Measurements from ENCODE around the gene ASPSCR1. TPM values are rescaled to one million over a fixed set of nuclear protein-coding genes. Genes with fewer than 3 reads are reported as not detected.

The ASPSCR1 gene
- total and polyA plus RNA-seq, 2 of the 13 experiments (the other 11 are each of a cell fraction or from before 2014, with no cell fraction given), result 274 to 314 TPM

- Histone ChIP-seq H3K27me3 (ENCODE audit: control insufficient read depth in 1 of 2, insufficient read depth in 2 of 2, low read length in 2 of 2) (no peaks in the 10 kb centered on the region; a peak in 1 of 5 replicates), H3K36me3 (replicated peaks in 1 of 2; ENCODE audit: control insufficient read depth in 1 of 2, insufficient read depth in 2 of 2, low read length in 2 of 2) (peaks cover 2% of the 10 kb centered on the region in 2 experiments; a peak in 4 of 5 replicates), H3K9ac (ENCODE audit: insufficient read depth, low read depth, low read length) (peak overlapping the region; percentile 79), H3K27ac (ENCODE audit: extremely low read length, insufficient read depth, low read length) (peak overlapping the region; percentile 61), H3K4me1 (ENCODE audit: insufficient read depth, low read length) (peaks cover 62% of the 10 kb centered on the region), H3K4me2 (ENCODE audit: low read depth, low read length) (peak overlapping the region; percentile 93), H2AFZ (ENCODE audit: low read length) (no peak overlapping the region), H4K20me1 (ENCODE audit: insufficient read depth, low read length) (no peaks in the 10 kb centered on the region; the same call in 1 of the 2 replicates), H3K9me3 (ENCODE audit: low read length) (no peaks in the 10 kb centered on the region), H3K79me2 (ENCODE audit: insufficient read depth, low read length) (peaks cover 41% of the 10 kb centered on the region), H3K4me3 (replicated peaks in 1 of 3; ENCODE audit: insufficient read depth in 1 of 3, low read depth in 2 of 3, low read length in 3 of 3) (peak overlapping the region; percentile 80 to 90 (median 86))
- BruUV-seq (replicated peaks), result no TSS peak
- DNase-seq (ENCODE audit: low spot score), result no peak
- peak; percentile 3 for ATAC-seq
- intact Hi-C loops (cut with micrococcal nuclease; ENCODE audit: unreplicated experiment) (loop anchor here (1.0 to 5.0 kb wide), 3 partner anchors 14 to 156 kb away; partner anchors contain the start of gene DCXR), in situ Hi-C loops (cut with HindIII; ENCODE audit: extremely low pct_ligation_motif_present, low pct_unique_long_range_greater_than_20kb) (loop anchor here (5.0 kb wide), 1 partner anchor 66 kb away; no protein-coding TSS in a partner anchor)
- ChIA-PET POLR2A (interaction anchor here (0.7 to 14.1 kb wide), 30 partner anchors 8 to 297 kb away, joined by 3 to 470 read pairs (median 8); partner anchors contain the start of genes ARHGDIA, DCXR, FASN and MAFG), CTCF (ENCODE audit: low intra/inter-chr PET ratio, low total read pairs) (interaction anchor here (6.8 kb wide), 1 partner anchor 63 kb away, joined by 181 read pairs; the partner anchor contains the start of gene NOTUM)
- FAIRE-seq, result no peak
- under 1% methylated on average over 36 of the region's 55 CpGs for whole genome bisulfite sequencing (ENCODE audit: low lambda C conversion rate)
- TF ChIP-seq MED13 (CRISPR knock-in tag; IDR thresholded peaks at IDR 0.05) (0 out of 2 replicates have a peak, but pooled peaks have one; percentile 35), GTF2F1 (IDR thresholded peaks at IDR 0.05; ENCODE audit: low read length) (no peak), SP2 (CRISPR knock-in tag; IDR thresholded peaks at IDR 0.05) (no peak), KLF13 (CRISPR knock-in tag; IDR thresholded peaks at IDR 0.05) (no peak), BHLHE40 (IDR thresholded peaks at IDR 0.05; ENCODE audit: low read length) (no peak), TAF1 (CRISPR knock-in tag; IDR thresholded peaks at IDR 0.05) (peak; percentile 54; the same call in 1 of the 2 replicates), HNRNPL (IDR thresholded peaks at IDR 0.05; ENCODE audit: low read depth, low read length) (0 out of 2 replicates have a peak, but pooled peaks have one; percentile 38), SNAPC4 (CRISPR knock-in tag; IDR thresholded peaks at IDR 0.05) (no peak)
- TF ChIP-seq, protein P1, sequence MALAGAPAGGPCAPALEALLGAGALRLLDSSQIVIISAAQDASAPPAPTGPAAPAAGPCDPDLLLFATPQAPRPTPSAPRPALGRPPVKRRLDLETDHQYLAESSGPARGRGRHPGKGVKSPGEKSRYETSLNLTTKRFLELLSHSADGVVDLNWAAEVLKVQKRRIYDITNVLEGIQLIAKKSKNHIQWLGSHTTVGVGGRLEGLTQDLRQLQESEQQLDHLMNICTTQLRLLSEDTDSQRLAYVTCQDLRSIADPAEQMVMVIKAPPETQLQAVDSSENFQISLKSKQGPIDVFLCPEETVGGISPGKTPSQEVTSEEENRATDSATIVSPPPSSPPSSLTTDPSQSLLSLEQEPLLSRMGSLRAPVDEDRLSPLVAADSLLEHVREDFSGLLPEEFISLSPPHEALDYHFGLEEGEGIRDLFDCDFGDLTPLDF (CRISPR knock-in tag; IDR thresholded peaks at IDR 0.05), result no peak
- TF ChIP-seq, protein P2, sequence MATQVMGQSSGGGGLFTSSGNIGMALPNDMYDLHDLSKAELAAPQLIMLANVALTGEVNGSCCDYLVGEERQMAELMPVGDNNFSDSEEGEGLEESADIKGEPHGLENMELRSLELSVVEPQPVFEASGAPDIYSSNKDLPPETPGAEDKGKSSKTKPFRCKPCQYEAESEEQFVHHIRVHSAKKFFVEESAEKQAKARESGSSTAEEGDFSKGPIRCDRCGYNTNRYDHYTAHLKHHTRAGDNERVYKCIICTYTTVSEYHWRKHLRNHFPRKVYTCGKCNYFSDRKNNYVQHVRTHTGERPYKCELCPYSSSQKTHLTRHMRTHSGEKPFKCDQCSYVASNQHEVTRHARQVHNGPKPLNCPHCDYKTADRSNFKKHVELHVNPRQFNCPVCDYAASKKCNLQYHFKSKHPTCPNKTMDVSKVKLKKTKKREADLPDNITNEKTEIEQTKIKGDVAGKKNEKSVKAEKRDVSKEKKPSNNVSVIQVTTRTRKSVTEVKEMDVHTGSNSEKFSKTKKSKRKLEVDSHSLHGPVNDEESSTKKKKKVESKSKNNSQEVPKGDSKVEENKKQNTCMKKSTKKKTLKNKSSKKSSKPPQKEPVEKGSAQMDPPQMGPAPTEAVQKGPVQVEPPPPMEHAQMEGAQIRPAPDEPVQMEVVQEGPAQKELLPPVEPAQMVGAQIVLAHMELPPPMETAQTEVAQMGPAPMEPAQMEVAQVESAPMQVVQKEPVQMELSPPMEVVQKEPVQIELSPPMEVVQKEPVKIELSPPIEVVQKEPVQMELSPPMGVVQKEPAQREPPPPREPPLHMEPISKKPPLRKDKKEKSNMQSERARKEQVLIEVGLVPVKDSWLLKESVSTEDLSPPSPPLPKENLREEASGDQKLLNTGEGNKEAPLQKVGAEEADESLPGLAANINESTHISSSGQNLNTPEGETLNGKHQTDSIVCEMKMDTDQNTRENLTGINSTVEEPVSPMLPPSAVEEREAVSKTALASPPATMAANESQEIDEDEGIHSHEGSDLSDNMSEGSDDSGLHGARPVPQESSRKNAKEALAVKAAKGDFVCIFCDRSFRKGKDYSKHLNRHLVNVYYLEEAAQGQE (IDR thresholded peaks at IDR 0.05; ENCODE audit: borderline replicate concordance in 1 of 2, low read depth in 1 of 2, low read length in 2 of 2), result no peak
- TF ChIP-seq, protein P3, sequence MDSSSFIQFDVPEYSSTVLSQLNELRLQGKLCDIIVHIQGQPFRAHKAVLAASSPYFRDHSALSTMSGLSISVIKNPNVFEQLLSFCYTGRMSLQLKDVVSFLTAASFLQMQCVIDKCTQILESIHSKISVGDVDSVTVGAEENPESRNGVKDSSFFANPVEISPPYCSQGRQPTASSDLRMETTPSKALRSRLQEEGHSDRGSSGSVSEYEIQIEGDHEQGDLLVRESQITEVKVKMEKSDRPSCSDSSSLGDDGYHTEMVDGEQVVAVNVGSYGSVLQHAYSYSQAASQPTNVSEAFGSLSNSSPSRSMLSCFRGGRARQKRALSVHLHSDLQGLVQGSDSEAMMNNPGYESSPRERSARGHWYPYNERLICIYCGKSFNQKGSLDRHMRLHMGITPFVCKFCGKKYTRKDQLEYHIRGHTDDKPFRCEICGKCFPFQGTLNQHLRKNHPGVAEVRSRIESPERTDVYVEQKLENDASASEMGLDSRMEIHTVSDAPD (CRISPR knock-in tag; IDR thresholded peaks at IDR 0.05), result peak; percentile 64; the same call in 1 of the 2 replicates
Observed at GRCh38 chr17:82023447-82024241, 46.2 kb downstream of the ASPSCR1 start.
